ENCODE measurements around the gene GABRR1. TPM values are rescaled to one million over a fixed set of nuclear protein-coding genes. Genes with fewer than 3 reads are reported as not detected.

The GABRR1 gene
- total RNA-seq: not detected in 2 replicates

GRCh38 chr6:89217299-89217910 lies at the start of gene GABRR1:
Gene GABRR1, minus strand, starts transcription at chr6:89217358. Its CDS starts 36 bp downstream, at chr6:89217322.

GRCh38 chr6:89145956-89146717 lies 71.0 kb downstream of the GABRR1 start, which contains the start of gene PM20D2:
Gene PM20D2, plus strand, starts transcription at chr6:89146055. Its CDS starts 90 bp downstream, at chr6:89146145.

Other genes starting within 250 kb of the GABRR1 start
- gene PNRC1, start 136.6 kb downstream of the GABRR1 start, total RNA-seq: 33.8 and 86.5 TPM in 2 replicates
- 0.34 and 0.36 TPM in 2 replicates for gene SRSF12, start 99.3 kb downstream of the GABRR1 start, total RNA-seq
- 9.5 and 14.4 TPM in 2 replicates for gene PM20D2, start 71.3 kb downstream of the GABRR1 start, total RNA-seq
- gene GABRR2, start 97.9 kb upstream of the GABRR1 start, total RNA-seq: under 0.01 and 0.14 TPM in 2 replicates
- 23.1 and 39.6 TPM in 2 replicates for gene UBE2J1, start 135.4 kb upstream of the GABRR1 start, total RNA-seq
- gene RRAGD, start 194.9 kb upstream of the GABRR1 start, total RNA-seq: 5.1 and 20.9 TPM in 2 replicates
- 6.5 and 23.2 TPM in 2 replicates for gene ANKRD6, start 215.8 kb upstream of the GABRR1 start, total RNA-seq